Measurements from ENCODE around the gene CELF3. TPM values are rescaled to one million over a fixed set of nuclear protein-coding genes. Genes with fewer than 3 reads are reported as not detected.
A peak's percentile ranks its signal among the peaks of the same experiment; 100 is the strongest.
"Not testable (repeated sequence)": the region's sequence is repeated elsewhere in the genome, so short reads cannot be mapped to it uniquely, and the experiment has no call there.

CELF3 gene
- total and polyA plus RNA-seq, 8 donors: 0.72 to 1.4 (median 0.90) TPM; not detected in 2

- peaks cover 0 to 35% of the 10 kb centered on the region in 2 donors for H3K36me3 ChIP-seq
- ATAC-seq: no peak
- TF ChIP-seq, protein P1, sequence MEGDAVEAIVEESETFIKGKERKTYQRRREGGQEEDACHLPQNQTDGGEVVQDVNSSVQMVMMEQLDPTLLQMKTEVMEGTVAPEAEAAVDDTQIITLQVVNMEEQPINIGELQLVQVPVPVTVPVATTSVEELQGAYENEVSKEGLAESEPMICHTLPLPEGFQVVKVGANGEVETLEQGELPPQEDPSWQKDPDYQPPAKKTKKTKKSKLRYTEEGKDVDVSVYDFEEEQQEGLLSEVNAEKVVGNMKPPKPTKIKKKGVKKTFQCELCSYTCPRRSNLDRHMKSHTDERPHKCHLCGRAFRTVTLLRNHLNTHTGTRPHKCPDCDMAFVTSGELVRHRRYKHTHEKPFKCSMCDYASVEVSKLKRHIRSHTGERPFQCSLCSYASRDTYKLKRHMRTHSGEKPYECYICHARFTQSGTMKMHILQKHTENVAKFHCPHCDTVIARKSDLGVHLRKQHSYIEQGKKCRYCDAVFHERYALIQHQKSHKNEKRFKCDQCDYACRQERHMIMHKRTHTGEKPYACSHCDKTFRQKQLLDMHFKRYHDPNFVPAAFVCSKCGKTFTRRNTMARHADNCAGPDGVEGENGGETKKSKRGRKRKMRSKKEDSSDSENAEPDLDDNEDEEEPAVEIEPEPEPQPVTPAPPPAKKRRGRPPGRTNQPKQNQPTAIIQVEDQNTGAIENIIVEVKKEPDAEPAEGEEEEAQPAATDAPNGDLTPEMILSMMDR (IDR thresholded peaks at IDR 0.05): no peak
These were observed 43.2 kb downstream of the CELF3 start for GRCh38 chr1:151673407-151673806.

DNA sequence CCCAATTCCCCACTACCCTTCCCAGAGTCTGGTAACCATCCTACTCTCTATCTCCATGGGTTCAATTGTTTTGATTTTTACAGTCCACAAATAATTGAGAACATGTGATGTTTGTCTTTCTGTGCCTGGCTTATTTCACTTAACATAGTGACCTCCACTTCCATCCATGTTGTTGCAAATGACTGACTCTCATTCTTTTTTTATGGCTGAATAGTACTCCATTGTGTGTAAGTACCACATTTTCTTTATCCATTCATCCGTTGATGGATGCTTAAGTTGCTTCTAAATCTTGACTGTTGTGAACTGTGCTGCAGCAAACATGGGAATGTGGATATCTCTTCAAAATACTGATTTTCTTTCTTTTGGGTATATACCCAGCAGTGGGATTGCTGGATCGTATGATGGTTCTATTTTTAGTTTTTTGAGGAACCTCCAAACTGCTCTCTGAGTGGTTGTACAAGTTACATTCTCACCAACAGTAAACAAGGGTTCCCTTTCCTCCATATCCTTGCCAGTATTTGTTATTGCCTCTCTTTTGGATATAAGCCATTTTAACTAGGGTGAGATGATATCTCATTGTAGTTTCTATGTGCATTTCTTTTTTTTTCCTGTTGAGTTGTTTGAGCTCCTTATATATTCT is 46.4 kb downstream of the CELF3 start:
- H3K4me1 ChIP-seq: peaks cover 0 to 18% of the 10 kb centered on the region in 2 donors
- DNase-seq; intact Hi-C loops (cut with DNase I); H3K9me3 ChIP-seq; H3K27ac ChIP-seq; H3K4me3 ChIP-seq; H3K27me3 ChIP-seq; ATAC-seq: not testable (repeated sequence)
- peaks cover 0 to 33% of the 10 kb centered on the region in 2 donors for H3K36me3 ChIP-seq

More at GRCh38 chr1:151673407-151673806, 43.2 kb downstream of the CELF3 start:
- intact Hi-C loops (cut with DNase I): no loop called here
- H3K4me3 ChIP-seq: no peak overlapping the region
- no peaks in the 10 kb centered on the region for H3K27me3 ChIP-seq
- no peak for DNase-seq
- H3K27ac ChIP-seq: no peak overlapping the region
- H3K9me3 ChIP-seq: no peaks in the 10 kb centered on the region
- peaks cover 0 to 8% of the 10 kb centered on the region in 2 donors for H3K4me1 ChIP-seq

- intact Hi-C loops (cut with DNase I): no loop called here
- TF ChIP-seq, protein P1 (IDR thresholded peaks at IDR 0.05): no peak
- Histone ChIP-seq H3K27ac (no peak overlapping the region), H3K4me1 (peaks cover 0 to 26% of the 10 kb centered on the region in 2 donors), H3K4me3 (no peak overlapping the region), H3K27me3 (no peaks in the 10 kb centered on the region), H3K36me3 (peaks cover 0 to 33% of the 10 kb centered on the region in 2 donors), H3K9me3 (no peaks in the 10 kb centered on the region)
- ATAC-seq (no peak), DNase-seq (no peak)
These were observed 48.5 kb downstream of the CELF3 start for GRCh38 chr1:151668090-151668489.

GRCh38 chr1:151661751-151662150 is 54.9 kb downstream of the CELF3 start:
- intact Hi-C loops (cut with DNase I): no loop called here
- DNase-seq (no peak), ATAC-seq (peak; percentile 21)
- Histone ChIP-seq H3K9me3 (no peaks in the 10 kb centered on the region), H3K4me1 (peaks cover 0 to 40% of the 10 kb centered on the region in 2 donors), H3K27ac (peak overlapping the region in 1 of 2 donors; percentile 80), H3K4me3 (no peak overlapping the region), H3K27me3 (no peaks in the 10 kb centered on the region), H3K36me3 (peaks cover 0 to 46% of the 10 kb centered on the region in 2 donors)
- TF ChIP-seq, protein P1 (IDR thresholded peaks at IDR 0.05): no peak

- H3K4me1 ChIP-seq: peaks cover 16 to 35% of the 10 kb centered on the region in 2 donors
- TF ChIP-seq, protein P1 (IDR thresholded peaks at IDR 0.05): no peak
- no peaks in the 10 kb centered on the region for H3K9me3 ChIP-seq
- intact Hi-C loops (cut with DNase I): no loop called here
- H3K4me3 ChIP-seq: no peak overlapping the region
- peak overlapping the region in 1 of 2 donors; percentile 90 for H3K27ac ChIP-seq
- no peaks in the 10 kb centered on the region for H3K27me3 ChIP-seq
- H3K36me3 ChIP-seq: peaks cover 0 to 18% of the 10 kb centered on the region in 2 donors
- ATAC-seq (peak; percentile 40), DNase-seq (no peak)
These were observed 61.2 kb downstream of the CELF3 start for GRCh38 chr1:151655371-151655770.
